Measurements from ENCODE around the gene TACR2. TPM values are rescaled to one million over a fixed set of nuclear protein-coding genes. Genes with fewer than 3 reads are reported as not detected.

Gene TACR2
- total and polyA plus RNA-seq, 2 donors (not counting 1 experiment from before 2014, with no cell fraction given): 0.15 to 0.17 TPM

GRCh38 chr10:69449841-69450240, 33.1 kb upstream of the TACR2 start:
- TF ChIP-seq, protein P1, sequence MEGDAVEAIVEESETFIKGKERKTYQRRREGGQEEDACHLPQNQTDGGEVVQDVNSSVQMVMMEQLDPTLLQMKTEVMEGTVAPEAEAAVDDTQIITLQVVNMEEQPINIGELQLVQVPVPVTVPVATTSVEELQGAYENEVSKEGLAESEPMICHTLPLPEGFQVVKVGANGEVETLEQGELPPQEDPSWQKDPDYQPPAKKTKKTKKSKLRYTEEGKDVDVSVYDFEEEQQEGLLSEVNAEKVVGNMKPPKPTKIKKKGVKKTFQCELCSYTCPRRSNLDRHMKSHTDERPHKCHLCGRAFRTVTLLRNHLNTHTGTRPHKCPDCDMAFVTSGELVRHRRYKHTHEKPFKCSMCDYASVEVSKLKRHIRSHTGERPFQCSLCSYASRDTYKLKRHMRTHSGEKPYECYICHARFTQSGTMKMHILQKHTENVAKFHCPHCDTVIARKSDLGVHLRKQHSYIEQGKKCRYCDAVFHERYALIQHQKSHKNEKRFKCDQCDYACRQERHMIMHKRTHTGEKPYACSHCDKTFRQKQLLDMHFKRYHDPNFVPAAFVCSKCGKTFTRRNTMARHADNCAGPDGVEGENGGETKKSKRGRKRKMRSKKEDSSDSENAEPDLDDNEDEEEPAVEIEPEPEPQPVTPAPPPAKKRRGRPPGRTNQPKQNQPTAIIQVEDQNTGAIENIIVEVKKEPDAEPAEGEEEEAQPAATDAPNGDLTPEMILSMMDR (conservative IDR thresholded peaks at IDR 0.05 in 1 of 2, IDR thresholded peaks at IDR 0.05 in 1 of 2; ENCODE audit: low read depth in 1 of 2, low read length in 2 of 2): peak in 1 of 2 donors; percentile 48
- TF ChIP-seq EZH2 (IDR thresholded peaks at IDR 0.05; ENCODE audit: low read length, missing control alignments): no peak
- Histone ChIP-seq H3K36me3 (ENCODE audit: control insufficient read depth, insufficient read depth, low read length) (no peaks in the 10 kb centered on the region), H4K20me1 (ENCODE audit: control insufficient read depth, extremely low read depth, insufficient read depth, low read length) (no peaks in the 10 kb centered on the region), H2AFZ (ENCODE audit: low read length) (no peak overlapping the region), H3K4me2 (ENCODE audit: extremely low read depth, insufficient read depth, low read length) (no peak overlapping the region), H3K4me3 (replicated peaks in 1 of 4; ENCODE audit: control extremely low read depth in 1 of 4, insufficient read depth in 1 of 4, low read depth in 3 of 4, low read length in 4 of 4) (no peak overlapping the region), H3K27me3 (ENCODE audit: control insufficient read depth, insufficient read depth, low read length) (peaks cover 13% of the 10 kb centered on the region), H3K79me2 (ENCODE audit: control insufficient read depth, insufficient read depth, low read length) (no peaks in the 10 kb centered on the region), H3K9ac (ENCODE audit: insufficient read depth, low read length) (no peak overlapping the region), H3K9me3 (ENCODE audit: control insufficient read depth, insufficient read depth, low read depth, low read length) (no peaks in the 10 kb centered on the region), H3K27ac (ENCODE audit: insufficient read depth, low read length) (no peak overlapping the region), H3K4me1 (ENCODE audit: control insufficient read depth, extremely low read depth, insufficient read depth, low read length) (no peaks in the 10 kb centered on the region)
- peak in 1 of 2 donors; percentile 33 for DNase-seq (ENCODE audit: low read depth in 2 of 2)

DNA sequence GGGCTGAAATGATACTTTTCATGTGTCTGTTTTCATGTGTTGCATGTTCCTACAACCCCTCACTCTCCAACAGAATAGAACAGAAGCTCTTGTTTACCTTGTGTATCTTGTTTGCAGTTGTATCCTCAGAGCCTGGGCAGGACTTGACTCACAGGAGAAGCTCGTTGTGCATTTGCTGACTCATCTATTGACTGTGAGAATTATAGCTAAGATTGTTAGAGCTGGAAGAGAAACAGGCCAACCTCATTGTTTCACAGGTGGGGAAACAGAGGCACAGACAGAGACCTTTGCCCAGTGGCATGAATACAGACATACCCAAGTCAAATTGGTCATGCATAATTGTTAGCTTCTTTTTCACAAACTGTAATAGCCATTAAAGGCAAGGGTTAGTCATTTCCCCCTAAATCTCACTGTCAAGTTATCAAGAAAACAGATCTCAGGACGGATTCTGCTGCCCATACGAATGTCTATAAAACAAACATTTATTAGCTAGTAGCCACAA, 30.0 kb upstream of the TACR2 start:
- TF ChIP-seq, protein P1 (conservative IDR thresholded peaks at IDR 0.05 in 1 of 2, IDR thresholded peaks at IDR 0.05 in 1 of 2; ENCODE audit: low read depth in 1 of 2, low read length in 2 of 2): no peak
- TF ChIP-seq EZH2 (IDR thresholded peaks at IDR 0.05; ENCODE audit: low read length, missing control alignments): no peak
- peak; percentile 54 to 88 for DNase-seq (ENCODE audit: low read depth in 2 of 2)
- Histone ChIP-seq H3K9ac (ENCODE audit: insufficient read depth, low read length) (no peak overlapping the region), H2AFZ (ENCODE audit: low read length) (no peak overlapping the region), H3K27ac (ENCODE audit: insufficient read depth, low read length) (no peak overlapping the region), H3K9me3 (ENCODE audit: control insufficient read depth, insufficient read depth, low read depth, low read length) (no peaks in the 10 kb centered on the region), H3K27me3 (ENCODE audit: control insufficient read depth, insufficient read depth, low read length) (peaks cover 4% of the 10 kb centered on the region), H3K4me3 (replicated peaks in 1 of 4; ENCODE audit: control extremely low read depth in 1 of 4, insufficient read depth in 1 of 4, low read depth in 3 of 4, low read length in 4 of 4) (no peak overlapping the region), H3K79me2 (ENCODE audit: control insufficient read depth, insufficient read depth, low read length) (no peaks in the 10 kb centered on the region), H3K36me3 (ENCODE audit: control insufficient read depth, insufficient read depth, low read length) (no peaks in the 10 kb centered on the region), H4K20me1 (ENCODE audit: control insufficient read depth, extremely low read depth, insufficient read depth, low read length) (no peaks in the 10 kb centered on the region), H3K4me2 (ENCODE audit: extremely low read depth, insufficient read depth, low read length) (no peak overlapping the region), H3K4me1 (ENCODE audit: control insufficient read depth, extremely low read depth, insufficient read depth, low read length) (no peaks in the 10 kb centered on the region)

- TF ChIP-seq EZH2 (IDR thresholded peaks at IDR 0.05; ENCODE audit: low read length, missing control alignments): no peak
- TF ChIP-seq, protein P1 (conservative IDR thresholded peaks at IDR 0.05 in 1 of 2, IDR thresholded peaks at IDR 0.05 in 1 of 2; ENCODE audit: low read depth in 1 of 2, low read length in 2 of 2): no peak
- no peak for DNase-seq (ENCODE audit: low read depth in 2 of 2)
- H3K4me1 ChIP-seq (ENCODE audit: control insufficient read depth, extremely low read depth, insufficient read depth, low read length): no peaks in the 10 kb centered on the region
- H3K27ac ChIP-seq (ENCODE audit: insufficient read depth, low read length): no peak overlapping the region
- peaks cover 3% of the 10 kb centered on the region for H3K27me3 ChIP-seq (ENCODE audit: control insufficient read depth, insufficient read depth, low read length)
- no peaks in the 10 kb centered on the region for H3K79me2 ChIP-seq (ENCODE audit: control insufficient read depth, insufficient read depth, low read length)
- no peaks in the 10 kb centered on the region for H4K20me1 ChIP-seq (ENCODE audit: control insufficient read depth, extremely low read depth, insufficient read depth, low read length)
- H3K4me3 ChIP-seq (replicated peaks in 1 of 4; ENCODE audit: control extremely low read depth in 1 of 4, insufficient read depth in 1 of 4, low read depth in 3 of 4, low read length in 4 of 4): no peak overlapping the region
- no peak overlapping the region for H2AFZ ChIP-seq (ENCODE audit: low read length)
- no peak overlapping the region for H3K4me2 ChIP-seq (ENCODE audit: extremely low read depth, insufficient read depth, low read length)
- H3K9ac ChIP-seq (ENCODE audit: insufficient read depth, low read length): no peak overlapping the region
- H3K9me3 ChIP-seq (ENCODE audit: control insufficient read depth, insufficient read depth, low read depth, low read length): no peaks in the 10 kb centered on the region
- H3K36me3 ChIP-seq (ENCODE audit: control insufficient read depth, insufficient read depth, low read length): no peaks in the 10 kb centered on the region
These were observed 29.5 kb upstream of the TACR2 start for GRCh38 chr10:69446229-69446628.
